GM12892 (cell line): ENCODE data around the gene NUDT16.

Experiments
- POLR2A ChIP-seq: IDR thresholded peaks from 2 replicates; pipeline ENCODE4 v1.6.1; 2011; ENCODE audit warnings: low read depth, low read length, control low read depth
- POLR2AphosphoS5 ChIP-seq: IDR thresholded peaks from 2 replicates; pipeline ENCODE4 v1.6.1; 2011; ENCODE audit warnings: low read depth, low read length, control low read depth
- TAF1 ChIP-seq: IDR thresholded peaks from 2 replicates; pipeline ENCODE4 v1.6.1; 2011; ENCODE audit warnings: low read depth, mild to moderate bottlenecking, control low read depth, low read length, borderline replicate concordance

- no peak for TF ChIP-seq POLR2A
- no peak for TF ChIP-seq POLR2AphosphoS5
- no peak for TF ChIP-seq TAF1
Observed at GRCh38 chr3:131421957-131422498, 40.5 kb downstream of the NUDT16 start.
